HG02885 (cell line): Measurements from ENCODE around the gene PARP14.

Experiments used
- ATAC-seq: cut with Tn5 transposase; IDR thresholded peaks from one replicate; pipeline ENCODE4 v1.9.1; 2021; ENCODE audit warnings: mild to moderate bottlenecking; ENCODE audit not compliant: unreplicated experiment, poor library complexity

Gene PARP14

DNA sequence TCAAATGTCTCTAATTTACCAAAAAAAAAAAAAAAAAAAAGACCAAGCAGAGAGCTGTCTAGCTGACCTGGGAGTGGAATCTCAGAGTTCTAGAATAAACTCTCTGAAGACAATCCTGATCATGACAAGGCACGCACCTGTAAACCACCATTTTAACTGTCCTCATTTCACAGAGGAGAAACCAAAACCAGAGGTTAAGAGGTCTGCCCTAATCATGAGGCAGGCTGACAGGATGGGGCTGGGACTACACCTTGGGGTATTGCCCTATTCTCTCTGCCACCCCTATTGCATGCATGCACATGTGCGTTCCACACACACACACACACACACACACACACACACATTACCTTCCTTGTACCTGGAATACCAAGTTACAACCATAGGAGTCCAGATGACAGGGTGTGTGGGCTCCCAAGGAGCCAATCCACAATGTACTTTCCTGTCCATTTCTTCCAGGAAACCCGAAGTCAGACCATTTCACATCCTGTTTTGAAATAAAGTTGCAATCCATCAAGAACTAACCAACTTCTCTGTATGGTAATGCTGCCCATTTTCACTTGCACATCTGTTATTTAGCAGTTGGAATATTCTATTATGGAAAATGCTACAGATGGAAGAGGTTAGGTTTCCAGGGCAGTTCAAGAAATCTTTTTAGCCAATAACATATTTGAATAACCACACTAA lies 78.4 kb downstream of the PARP14 start:
- ATAC-seq = no peak

DNA sequence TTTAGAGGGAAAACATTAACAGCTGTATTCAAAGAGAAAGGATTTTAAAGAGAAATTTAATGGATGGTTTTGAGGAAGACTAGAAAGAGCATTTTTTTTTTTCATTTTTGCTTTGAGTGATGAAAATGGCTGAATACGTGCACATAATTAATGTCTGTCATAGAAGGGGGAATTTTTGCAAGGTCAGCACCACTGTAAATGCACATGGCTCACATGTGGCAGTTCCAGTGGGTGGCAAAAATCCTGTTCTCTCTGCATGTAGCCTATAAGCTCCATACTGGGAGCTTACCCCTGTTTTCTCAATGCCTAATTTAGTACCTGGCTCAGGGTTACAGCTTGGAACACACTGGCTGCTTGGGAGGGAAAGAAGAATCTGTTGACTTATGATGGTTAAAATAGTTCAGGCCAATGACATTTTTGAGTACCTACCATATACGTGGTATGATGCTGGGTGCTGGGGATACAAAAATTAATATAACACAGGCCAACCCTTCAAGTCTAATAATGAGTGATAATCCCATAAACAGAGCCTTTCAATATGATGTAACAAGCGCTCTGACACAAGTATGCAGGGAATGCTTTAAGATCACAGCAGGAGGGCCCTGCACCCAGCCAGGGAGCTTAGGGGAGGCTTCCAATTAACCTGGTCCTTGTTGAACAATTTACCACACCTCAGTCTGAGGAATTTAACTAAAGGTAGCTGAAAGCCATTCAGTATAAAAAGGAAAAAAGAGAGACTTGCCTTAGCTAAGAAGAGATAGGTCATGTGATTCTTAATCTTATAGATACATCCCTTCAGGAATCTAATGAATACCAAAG lies 80.0 kb downstream of the PARP14 start:
- no peak for ATAC-seq

DNA sequence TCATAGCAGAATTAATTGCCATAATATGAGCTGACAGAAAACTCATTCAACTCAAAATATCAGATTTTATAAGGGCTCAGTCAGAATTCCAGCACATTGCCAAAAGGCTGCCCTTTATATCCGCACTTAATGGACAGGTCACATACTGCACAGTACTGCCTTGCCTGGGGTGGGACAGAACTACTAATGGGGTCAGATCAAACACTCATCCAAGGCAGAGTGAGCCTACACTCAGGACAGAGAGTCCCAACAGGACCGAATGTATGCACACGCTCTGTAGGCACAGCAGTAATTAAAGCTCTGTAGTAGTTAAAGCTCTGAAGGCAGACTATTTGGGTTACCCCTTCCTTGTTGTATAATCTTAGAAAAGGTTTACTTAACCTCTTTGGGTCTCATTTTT lies 85.8 kb downstream of the PARP14 start:
- no peak for ATAC-seq

DNA sequence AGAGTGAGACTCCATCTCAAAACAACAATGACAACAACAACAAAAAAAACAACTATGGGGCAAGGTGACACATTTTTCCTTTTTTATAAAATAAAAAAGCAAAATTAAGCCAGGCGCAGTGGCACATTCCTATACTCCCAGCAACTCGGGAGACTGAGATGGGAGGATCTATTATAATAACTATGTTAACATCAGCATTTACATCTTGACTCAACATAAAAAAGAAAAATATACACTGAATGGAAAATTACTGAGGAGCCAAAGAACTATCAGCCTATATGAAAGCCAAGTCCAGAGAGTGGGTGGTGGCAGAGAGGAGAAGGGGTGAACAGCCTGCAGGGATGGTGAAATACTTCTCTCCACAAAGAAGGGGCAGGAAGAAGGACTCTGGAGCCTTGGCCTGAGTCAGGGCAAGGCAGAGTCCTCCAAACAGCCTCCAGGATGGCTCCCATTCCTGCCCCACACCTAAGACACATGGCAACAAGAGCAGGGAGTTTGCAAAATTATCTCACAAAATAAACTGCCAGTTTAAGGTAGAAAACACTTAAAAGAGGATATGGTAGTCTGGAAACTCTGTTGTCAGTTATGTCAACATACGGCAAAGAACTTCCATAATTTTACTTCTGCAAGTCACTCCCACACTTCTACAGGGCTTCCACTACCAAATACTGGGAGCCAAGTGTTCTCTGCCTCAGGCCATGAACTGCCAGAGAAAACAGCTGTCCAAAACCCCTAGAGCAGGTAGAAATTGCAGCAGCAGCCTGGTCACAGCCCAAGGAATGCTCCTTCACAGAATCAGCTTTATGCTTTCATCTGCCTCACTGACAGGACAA lies 87.1 kb downstream of the PARP14 start:
- no peak for ATAC-seq

DNA sequence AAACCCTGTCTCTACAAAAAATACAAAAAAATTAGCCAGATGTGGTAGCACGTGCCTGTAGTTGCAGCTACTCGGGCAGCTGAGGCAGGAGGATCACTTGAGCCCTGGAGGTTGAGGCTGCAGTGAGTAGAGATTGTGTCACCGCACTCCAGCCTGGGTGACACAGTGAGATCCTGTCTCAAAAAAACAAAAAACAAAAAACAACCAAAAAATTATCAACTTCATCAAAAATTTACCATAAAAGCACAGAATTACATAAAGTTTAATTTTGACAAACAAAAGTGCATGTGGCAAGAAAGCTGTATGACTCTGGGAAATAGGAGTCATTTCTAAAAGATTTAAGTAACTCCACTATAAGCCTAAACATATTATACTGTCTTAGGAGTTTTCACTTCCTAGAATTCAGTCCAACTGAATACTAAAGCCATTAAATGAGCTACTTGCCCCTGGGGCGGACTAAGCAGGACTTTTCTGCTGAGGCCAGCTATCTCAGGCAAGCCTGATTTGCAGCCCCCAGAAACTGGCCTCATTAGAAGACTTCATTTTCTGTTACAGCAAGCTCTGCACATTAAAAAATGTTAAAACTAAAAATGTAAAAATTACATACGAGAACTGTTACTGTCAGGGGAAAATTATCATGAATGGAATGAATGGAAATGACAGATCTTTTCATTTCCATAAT lies 90.0 kb downstream of the PARP14 start:
- ATAC-seq = no peak

DNA sequence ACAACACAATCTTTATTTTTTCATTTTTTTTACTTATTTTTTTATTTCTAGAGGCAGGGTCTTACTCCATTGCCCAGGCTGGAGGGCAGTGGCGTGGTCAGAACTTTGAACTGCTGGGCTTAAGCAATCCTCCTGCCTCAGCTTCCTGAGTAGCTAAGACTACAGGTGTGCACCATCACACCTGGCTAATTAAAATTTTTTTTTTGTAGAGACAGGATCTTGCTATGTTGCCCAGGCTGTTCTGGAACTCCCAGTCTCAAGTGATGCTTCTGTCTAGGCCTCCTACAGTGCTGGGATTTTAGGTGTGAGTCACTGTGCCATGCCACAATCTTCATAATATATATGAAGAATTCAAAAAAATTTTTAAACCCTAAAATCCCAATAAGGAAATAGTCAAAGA lies 92.2 kb downstream of the PARP14 start:
- ATAC-seq = no peak

DNA sequence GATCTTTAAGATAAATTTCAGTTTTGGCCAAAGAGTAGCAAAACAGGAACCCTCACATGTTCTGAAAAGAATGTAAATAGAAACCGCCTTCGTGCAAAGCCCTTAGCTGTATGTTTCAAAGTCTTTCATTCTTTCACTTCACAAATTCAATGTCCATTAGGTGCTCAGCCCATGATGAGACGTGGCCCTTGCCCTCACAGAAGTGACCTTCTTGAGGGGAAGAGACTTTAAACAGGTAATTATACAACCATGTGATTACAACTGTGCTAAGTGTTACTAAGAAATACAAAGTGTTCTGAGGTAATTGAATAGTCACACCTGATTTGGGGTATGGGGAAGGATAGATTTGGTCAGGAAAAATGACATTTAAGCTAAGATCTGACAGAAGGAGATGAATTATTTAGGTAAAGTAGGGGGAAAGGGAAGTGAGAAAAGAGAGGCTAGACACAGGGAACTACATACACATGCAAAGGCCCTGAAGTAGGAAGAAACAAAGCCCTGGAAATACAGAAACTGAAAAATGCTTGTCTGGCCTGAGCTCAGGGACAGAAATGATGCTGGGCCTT lies 93.4 kb downstream of the PARP14 start:
- peak; percentile 74 for ATAC-seq

DNA sequence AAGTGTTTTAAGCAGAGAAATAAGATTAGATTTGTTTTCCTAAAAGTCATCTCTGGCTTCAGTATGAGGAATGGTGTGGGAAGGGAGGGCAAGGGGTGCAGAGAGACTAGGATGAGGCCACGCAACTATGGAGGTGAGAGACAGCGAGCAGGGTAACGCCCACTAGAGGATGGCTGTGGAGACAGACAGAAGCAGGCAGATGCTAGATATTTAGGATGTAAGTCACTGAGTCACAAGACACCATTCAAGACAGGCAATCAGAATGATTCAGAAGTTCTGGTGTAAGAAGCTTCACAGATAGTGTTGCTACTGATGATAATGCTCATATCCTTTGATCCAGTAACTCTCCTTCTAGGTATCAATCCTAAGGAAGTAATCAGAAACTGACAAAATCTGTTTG lies 93.9 kb downstream of the PARP14 start:
- ATAC-seq = no peak

DNA sequence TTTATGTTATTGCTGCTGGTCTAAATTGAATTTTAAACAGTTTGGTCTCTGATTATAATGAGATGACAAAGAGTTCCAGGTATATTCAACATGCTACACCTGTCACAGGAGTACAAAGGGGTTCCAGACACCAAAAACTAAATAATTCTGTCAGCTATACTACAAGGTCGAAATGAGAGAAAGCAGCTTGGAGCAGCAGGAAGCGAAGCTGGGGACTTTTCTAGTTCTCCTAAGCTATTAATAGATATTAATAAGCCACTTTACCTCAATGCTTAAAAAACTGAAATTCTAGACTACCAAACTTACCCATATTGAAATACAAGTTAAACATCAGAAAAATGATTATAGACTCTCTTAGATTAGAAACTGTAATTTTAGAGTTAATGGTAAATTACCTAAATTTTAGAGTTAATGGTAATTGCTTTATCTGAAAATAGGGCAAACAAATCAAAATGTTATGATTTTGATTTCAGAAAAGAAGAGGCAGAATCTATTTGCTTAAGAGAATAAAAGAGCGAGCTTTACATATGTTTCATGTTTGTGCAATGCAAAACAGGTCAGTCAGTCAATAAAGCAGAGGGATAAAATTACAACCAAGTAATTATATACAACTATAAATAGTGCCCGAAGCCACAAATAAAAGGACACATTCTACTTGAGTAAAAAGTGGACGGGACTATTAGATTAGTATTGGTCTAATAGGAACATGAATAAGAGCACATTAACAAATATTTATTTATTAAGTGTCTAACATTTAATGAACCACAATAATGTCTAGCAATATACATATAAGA lies 96.2 kb downstream of the PARP14 start:
- no peak for ATAC-seq

DNA sequence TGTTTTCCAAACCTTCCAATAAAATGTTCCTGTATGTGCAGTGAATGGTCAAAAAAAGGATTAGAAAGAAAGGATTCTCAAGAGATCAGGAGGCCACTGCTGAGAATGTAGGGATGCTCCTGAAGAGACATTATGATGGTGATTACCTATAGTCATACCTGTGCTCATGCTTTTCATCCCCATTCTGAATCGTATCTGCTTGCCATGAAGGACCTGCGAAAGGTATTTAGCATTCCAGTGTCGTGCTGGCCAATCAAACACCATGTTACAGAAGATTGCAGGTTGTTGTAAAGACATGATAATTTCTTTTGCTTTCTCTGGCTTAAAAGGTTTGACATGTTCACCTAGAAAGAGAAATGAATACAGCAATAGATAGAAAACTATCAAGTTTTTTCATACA lies 96.9 kb downstream of the PARP14 start:
- ATAC-seq = no peak
